Colonic mucosa (tissue), 4 donors: ENCODE results near the gene EPHB1. TPM values are rescaled to one million over a fixed set of nuclear protein-coding genes. Genes with fewer than 3 reads are reported as not detected.

Experiments used
- DNase-seq: peaks from one replicate; pipeline ENCODE4 v3.0.0-alpha.2; 2020
- H3K27ac ChIP-seq: fragments of 200-600 bp; one replicate; pipeline ENCODE4 v1.8.0; 2021
- H3K27me3 ChIP-seq: fragments of 200-600 bp; one replicate; pipeline ENCODE4 v1.8.0; 2021
- H3K36me3 ChIP-seq: fragments of 200-600 bp; one replicate; pipeline ENCODE4 v1.8.0; 2021
- H3K4me1 ChIP-seq: fragments of 200-600 bp; one replicate; pipeline ENCODE4 v1.8.0; 2021; ENCODE audit warnings: mild to moderate bottlenecking
- H3K4me3 ChIP-seq: fragments of 200-600 bp; one replicate; pipeline ENCODE4 v1.8.0; 2021
- H3K9ac ChIP-seq, 2 donors: one replicate each; pipeline ENCODE4 v1.7.0; 2013; ENCODE audit warnings: control low read depth in 2 of 2, low read depth in 2 of 2, low read length in 2 of 2
- H3K9me3 ChIP-seq: fragments of 200-600 bp; one replicate; pipeline ENCODE4 v1.8.0; 2021
- intact Hi-C: fragments of 100-400 bp; cut with DNase I; formaldehyde crosslinking; loops from one replicate; pipeline ENCODE4 v1.14.1; 2022
- total RNA-seq, 2 donors: library from RNA; stranded (reverse); fragmentation: NEBNext Ultra II Directional in 1 of 2; extraction: Animal tissue kit (Norgen Biotek cat#: 25700) in 1 of 2; gene quantifications; one replicate each; pipeline ENCODE4 v1.2.1, GENCODE V29; 2021
- TF ChIP-seq, protein P1 (sequence below): fragments of 200-600 bp; IDR thresholded peaks from one replicate; pipeline ENCODE4 v1.8.0; 2022; ENCODE audit warnings: antibody characterized with exemption, mild to moderate bottlenecking
- donor health status: healthy.
- donor health status: DM: no; HTN: no; CAD: no.
- donor health status: DM: no; HTN: no; CAD: no.

The EPHB1 gene
- total RNA-seq, 2 donors from 2014 or later = 0.40 to 0.74 TPM

DNA sequence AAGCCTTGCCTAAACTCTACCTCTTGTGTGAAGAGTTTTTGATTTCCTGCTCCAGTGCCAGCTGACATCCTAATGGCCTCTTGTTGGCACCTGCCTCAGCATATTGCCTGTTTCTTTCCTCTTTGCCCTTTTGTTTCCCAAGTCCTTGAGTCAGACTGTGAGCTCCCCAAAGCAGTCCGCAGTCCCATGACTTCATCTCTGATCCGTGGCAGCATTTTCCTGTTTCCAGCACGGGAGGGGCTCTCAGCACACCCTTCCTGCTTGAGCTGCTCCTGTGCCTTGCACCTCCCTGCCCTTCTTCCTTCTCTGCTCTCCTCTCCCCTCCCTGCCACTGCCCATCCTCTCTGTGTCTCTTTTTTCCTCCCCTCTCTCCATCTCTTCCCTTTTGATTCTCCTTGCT lies 179.6 kb downstream of the EPHB1 start:
- TF ChIP-seq, protein P1, sequence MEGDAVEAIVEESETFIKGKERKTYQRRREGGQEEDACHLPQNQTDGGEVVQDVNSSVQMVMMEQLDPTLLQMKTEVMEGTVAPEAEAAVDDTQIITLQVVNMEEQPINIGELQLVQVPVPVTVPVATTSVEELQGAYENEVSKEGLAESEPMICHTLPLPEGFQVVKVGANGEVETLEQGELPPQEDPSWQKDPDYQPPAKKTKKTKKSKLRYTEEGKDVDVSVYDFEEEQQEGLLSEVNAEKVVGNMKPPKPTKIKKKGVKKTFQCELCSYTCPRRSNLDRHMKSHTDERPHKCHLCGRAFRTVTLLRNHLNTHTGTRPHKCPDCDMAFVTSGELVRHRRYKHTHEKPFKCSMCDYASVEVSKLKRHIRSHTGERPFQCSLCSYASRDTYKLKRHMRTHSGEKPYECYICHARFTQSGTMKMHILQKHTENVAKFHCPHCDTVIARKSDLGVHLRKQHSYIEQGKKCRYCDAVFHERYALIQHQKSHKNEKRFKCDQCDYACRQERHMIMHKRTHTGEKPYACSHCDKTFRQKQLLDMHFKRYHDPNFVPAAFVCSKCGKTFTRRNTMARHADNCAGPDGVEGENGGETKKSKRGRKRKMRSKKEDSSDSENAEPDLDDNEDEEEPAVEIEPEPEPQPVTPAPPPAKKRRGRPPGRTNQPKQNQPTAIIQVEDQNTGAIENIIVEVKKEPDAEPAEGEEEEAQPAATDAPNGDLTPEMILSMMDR = no peak
- no peak overlapping the region for H3K9ac ChIP-seq
- H3K27me3 ChIP-seq = no peaks in the 10 kb centered on the region
- DNase-seq = no peak
- H3K27ac ChIP-seq = no peak overlapping the region
- no peaks in the 10 kb centered on the region for H3K4me1 ChIP-seq
- H3K9me3 ChIP-seq = no peaks in the 10 kb centered on the region
- no peaks in the 10 kb centered on the region for H3K36me3 ChIP-seq
- H3K4me3 ChIP-seq = no peak overlapping the region
- intact Hi-C loops = no loop called here

GRCh38 chr3:134976948-134977347 lies 181.9 kb downstream of the EPHB1 start:
- no peak overlapping the region for H3K4me3 ChIP-seq
- no peaks in the 10 kb centered on the region for H3K27me3 ChIP-seq
- H3K4me1 ChIP-seq = no peaks in the 10 kb centered on the region
- H3K9me3 ChIP-seq = no peaks in the 10 kb centered on the region
- H3K36me3 ChIP-seq = no peaks in the 10 kb centered on the region
- intact Hi-C loops = no loop called here
- TF ChIP-seq, protein P1 = no peak
- no peak overlapping the region for H3K9ac ChIP-seq
- no peak overlapping the region for H3K27ac ChIP-seq
- DNase-seq = no peak

DNA sequence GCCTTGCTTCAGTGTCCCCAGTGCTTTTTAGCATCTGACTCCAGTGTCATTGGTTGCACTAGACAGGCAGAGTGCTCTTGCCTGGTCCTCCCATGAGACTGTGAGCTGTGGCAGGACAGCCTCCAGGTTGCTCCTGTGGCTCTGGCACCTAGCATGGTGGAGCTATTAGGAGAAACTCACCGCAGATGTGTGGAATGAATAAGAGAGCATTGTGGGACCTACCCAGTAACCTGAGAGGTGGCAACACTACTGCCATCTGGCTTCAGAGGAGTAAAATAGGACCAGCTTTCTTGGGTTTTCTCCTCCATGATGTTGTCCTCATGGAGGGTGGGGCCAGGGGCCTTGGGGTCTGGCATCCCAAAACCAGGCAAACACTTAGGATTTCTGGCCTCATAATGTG lies 183.6 kb downstream of the EPHB1 start:
- Histone ChIP-seq H3K4me3 (no peak overlapping the region), H3K9ac (no peak overlapping the region), H3K9me3 (no peaks in the 10 kb centered on the region), H3K4me1 (no peaks in the 10 kb centered on the region), H3K27ac (no peak overlapping the region), H3K36me3 (no peaks in the 10 kb centered on the region), H3K27me3 (no peaks in the 10 kb centered on the region)
- intact Hi-C loops = no loop called here
- DNase-seq = no peak
- TF ChIP-seq, protein P1 = no peak

- no peaks in the 10 kb centered on the region for H3K36me3 ChIP-seq
- H3K27me3 ChIP-seq = no peaks in the 10 kb centered on the region
- DNase-seq = no peak
- H3K9me3 ChIP-seq = no peaks in the 10 kb centered on the region
- intact Hi-C loops = no loop called here
- TF ChIP-seq, protein P1 = no peak
- H3K27ac ChIP-seq = no peak overlapping the region
- H3K4me3 ChIP-seq = no peak overlapping the region
- no peaks in the 10 kb centered on the region for H3K4me1 ChIP-seq
- H3K9ac ChIP-seq = no peak overlapping the region
Measured at GRCh38 chr3:134985864-134986715, 191.0 kb downstream of the EPHB1 start.

- H3K27ac ChIP-seq = no peak overlapping the region
- H3K9me3 ChIP-seq = no peaks in the 10 kb centered on the region
- no peak overlapping the region for H3K9ac ChIP-seq
- no peak for DNase-seq
- no peaks in the 10 kb centered on the region for H3K4me1 ChIP-seq
- H3K27me3 ChIP-seq = no peaks in the 10 kb centered on the region
- no peak overlapping the region for H3K4me3 ChIP-seq
- intact Hi-C loops = no loop called here
- TF ChIP-seq, protein P1 = no peak
- H3K36me3 ChIP-seq = no peaks in the 10 kb centered on the region
Measured at GRCh38 chr3:134988666-134989065, 193.6 kb downstream of the EPHB1 start.
